Left forelimb (tissue), 1 donor: Measurements from ENCODE around the gene OR4F3.
"Not testable (repeated sequence)": the region's sequence is repeated elsewhere in the genome, so short reads cannot be mapped to it uniquely, and the experiment has no call there.

Experiments used
- DNase-seq: peaks from one replicate; pipeline ENCODE4 v3.0.0-alpha.2; 2018; ENCODE audit warnings: low spot score

OR4F3 gene

GRCh38 chr5:181366968-181367367 lies at the start of gene OR4F3:
OR4F3 (plus strand) TSS chr5:181367268.
- not testable (repeated sequence) for DNase-seq
